HG03558 (cell line): Measurements from ENCODE around the gene KRT17.
"Not testable (repeated sequence)": the region's sequence is repeated elsewhere in the genome, so short reads cannot be mapped to it uniquely, and the experiment has no call there.

ENCODE experiments used
- ATAC-seq: cut with Tn5 transposase; IDR thresholded peaks from one replicate; pipeline ENCODE4 v1.9.1; 2021; ENCODE audit warnings: moderate number of reproducible peaks; ENCODE audit not compliant: unreplicated experiment; ENCODE audit errors: extremely low read depth

The KRT17 gene

DNA sequence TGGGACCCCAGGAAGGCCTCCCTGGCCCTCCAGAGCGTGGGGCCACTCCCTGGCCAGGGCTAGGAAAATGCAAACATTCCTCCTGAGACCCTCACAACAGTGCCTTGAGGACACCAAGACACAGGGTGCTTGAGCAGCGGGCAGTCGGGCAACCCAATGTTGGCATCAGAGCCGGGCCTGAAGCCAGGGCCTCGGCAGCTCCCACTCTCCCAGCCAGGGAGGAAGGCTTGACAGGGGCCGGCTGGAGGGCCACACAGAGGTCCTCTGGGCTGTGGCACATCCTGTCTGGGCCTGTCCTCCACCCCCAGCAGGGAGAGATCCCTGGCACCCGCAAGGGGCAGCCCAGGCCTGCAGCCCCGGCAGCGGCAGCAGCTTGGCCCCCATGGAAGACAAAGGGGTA is 12.3 kb upstream of the KRT17 start:
- ATAC-seq: no peak

GRCh38 chr17:41635121-41636097 is 11.0 kb upstream of the KRT17 start:
- no peak for ATAC-seq

- ATAC-seq: no peak
Observed at GRCh38 chr17:41634639-41635038, 10.3 kb upstream of the KRT17 start.

GRCh38 chr17:41633556-41634199 is 9.3 kb upstream of the KRT17 start:
- ATAC-seq: no peak

- no peak for ATAC-seq
Observed at GRCh38 chr17:41632482-41633105, 8.2 kb upstream of the KRT17 start.

- ATAC-seq: no peak
Observed at GRCh38 chr17:41631898-41632285, 7.5 kb upstream of the KRT17 start.

- no peak for ATAC-seq
Observed at GRCh38 chr17:41631025-41631897, 6.9 kb upstream of the KRT17 start.

DNA sequence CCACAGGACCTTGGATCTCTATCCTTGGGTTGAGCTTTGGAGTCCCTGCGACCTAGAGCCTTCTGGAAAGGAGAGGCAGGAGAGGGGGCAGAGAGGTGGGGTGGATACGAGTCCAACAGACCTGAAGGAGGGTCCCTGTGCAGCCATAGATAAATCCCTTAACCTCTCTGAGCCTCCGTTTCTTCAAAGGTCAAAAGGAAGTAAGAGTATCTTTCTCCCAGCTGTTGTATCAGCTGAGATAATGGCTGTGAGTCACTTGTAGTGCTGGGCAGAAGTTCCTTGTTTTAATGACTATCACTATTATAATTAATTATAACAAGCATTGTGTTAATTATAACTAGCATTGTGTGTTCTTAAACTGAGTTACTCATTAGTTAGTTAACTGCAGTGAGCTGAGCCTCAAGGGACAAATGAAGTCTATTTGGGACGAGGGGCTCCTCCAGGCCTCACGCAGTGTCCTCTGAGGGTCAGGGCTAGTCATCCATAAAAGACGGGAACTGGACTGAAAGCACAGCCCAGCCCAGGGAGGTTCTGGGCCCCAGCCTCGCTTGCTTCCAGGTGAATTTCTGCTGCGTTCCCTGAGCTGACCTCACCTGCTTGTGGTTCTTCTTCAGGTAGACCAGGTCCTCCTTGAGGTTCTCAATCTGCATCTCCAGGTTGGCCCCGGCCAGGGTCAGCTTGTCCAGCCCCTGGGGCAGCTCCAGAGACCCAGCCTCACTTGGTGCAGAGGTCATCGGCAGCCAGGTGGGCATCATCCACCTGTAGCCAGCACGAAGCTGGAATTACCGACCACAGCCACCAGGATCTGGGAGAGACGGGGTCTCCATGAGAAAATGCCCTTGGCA is 5.7 kb upstream of the KRT17 start:
- ATAC-seq: no peak

- ATAC-seq: no peak
Observed at GRCh38 chr17:41629316-41629715, 4.9 kb upstream of the KRT17 start.

- ATAC-seq: not testable (repeated sequence)
Observed at GRCh38 chr17:41628621-41629255, 4.4 kb upstream of the KRT17 start.

DNA sequence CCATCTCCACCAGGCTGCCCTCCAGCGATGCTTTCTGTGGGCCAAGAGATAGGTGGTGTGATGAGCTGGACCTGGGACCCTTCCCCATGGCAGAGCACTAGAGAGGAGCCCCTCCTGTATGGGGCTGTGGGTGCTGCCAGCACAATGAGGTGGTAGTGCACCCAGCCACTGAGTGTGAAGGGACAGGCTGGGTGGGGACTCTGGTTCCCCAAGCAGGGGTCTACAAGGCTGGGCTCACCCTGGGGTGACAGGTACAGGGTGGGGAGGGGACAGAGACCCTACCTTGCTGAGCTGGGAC is 3.6 kb upstream of the KRT17 start:
- ATAC-seq: not testable (repeated sequence)

GRCh38 chr17:41627316-41628072 is 3.1 kb upstream of the KRT17 start:
- no peak for ATAC-seq

GRCh38 chr17:41626914-41627295 is 2.5 kb upstream of the KRT17 start:
- ATAC-seq: not testable (repeated sequence)

- ATAC-seq: not testable (repeated sequence)
Observed at GRCh38 chr17:41626028-41626913, 1.9 kb upstream of the KRT17 start.

DNA sequence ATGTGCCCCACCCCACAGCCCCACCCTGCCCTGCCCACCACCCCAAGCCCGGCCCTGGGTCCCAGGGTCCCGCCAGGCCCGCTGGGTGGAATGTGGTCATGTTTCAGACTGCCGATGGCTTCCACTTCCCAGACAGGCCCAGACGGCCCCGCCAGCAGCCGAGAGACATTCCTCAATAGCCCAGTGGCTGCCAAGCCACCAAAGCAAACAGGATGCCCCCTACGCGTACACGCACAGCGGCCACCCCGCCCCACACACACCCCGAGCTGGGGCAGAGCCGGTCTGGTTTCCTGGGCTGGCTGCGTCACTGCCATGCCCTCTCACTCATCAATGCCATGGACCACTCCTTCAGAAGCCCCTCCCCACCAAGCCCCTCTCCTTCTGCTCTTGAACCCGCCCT is 1.2 kb upstream of the KRT17 start:
- no peak for ATAC-seq

DNA sequence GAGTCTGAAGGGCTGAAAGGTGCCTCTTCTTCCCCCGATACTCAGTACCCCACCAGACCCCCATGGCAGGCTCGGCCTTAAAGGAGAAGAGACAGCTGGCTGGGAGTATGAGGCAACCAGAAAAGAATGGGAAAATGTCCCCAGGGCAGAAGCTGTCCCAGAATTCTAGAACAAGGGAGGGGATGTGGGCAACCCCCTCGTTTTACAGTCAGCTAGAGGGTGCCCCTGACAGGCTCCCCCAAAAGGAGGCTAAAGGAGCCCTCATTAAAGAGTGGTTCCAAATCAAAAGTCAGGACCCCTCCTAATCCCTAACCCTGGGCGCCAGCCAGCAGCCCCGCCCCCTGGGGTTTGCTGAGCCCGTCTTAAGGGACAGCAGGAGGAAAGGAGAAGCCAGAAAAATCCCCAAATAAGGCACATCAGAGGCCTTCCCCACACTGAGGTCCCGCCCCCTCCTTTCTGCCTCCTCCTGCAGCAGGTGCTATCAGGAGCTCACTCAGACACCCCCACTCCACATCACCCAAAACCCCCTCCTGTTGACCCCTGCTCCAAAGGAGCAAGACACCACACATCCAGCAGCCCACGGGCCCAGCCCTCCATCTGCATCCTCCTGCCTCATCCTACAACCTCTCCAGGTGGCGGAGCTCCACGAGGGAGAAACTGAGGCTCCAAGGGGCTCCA is 1.1 kb downstream of the KRT17 start:
- ATAC-seq: not testable (repeated sequence)
